Lower leg skin (tissue), 4 donors: ENCODE data around the gene MAP10. TPM values are rescaled to one million over a fixed set of nuclear protein-coding genes. Genes with fewer than 3 reads are reported as not detected.

Source experiments
- DNase-seq, 2 donors: peaks; one replicate each; pipeline ENCODE4 v3.0.0-alpha.2; 2019; ENCODE audit warnings: low spot score in 2 of 2
- H3K4me3 ChIP-seq: fragments of 200-600 bp; sonication (generic); 2 replicates; pipeline ENCODE4 v1.5.1; 2017; ENCODE audit warnings: mild to moderate bottlenecking, low read depth; ENCODE audit not compliant: poor library complexity, severe bottlenecking
- POLR2A ChIP-seq, 2 donors: fragments of 450-650 bp; IDR thresholded peaks; one replicate each; pipeline ENCODE4 v1.6.1; 2016 to 2017; ENCODE audit warnings: antibody characterized with exemption in 2 of 2, mild to moderate bottlenecking in 1 of 2, moderate library complexity in 1 of 2
- WGBS, 2 donors: methylation state at CpG; one replicate each; pipeline ENCODE4 v1.1.5; 2018; 5-methylcytosine and 5-hydroxymethylcytosine counted together
- intact Hi-C: fragments of 100-400 bp; cut with DNase I; formaldehyde crosslinking; loops from one replicate; pipeline ENCODE4 v1.15.0; 2023; ENCODE audit warnings: low total_unique reads
- total RNA-seq, 4 donors: library from RNA; depleted of rRNA; stranded (reverse); fragments of >200 nt; gene quantifications; one replicate each; pipeline ENCODE4 v1.1.0, GENCODE V29; 2016
- TF ChIP-seq, protein P1 (sequence below), 3 donors: fragments of 450-650 bp; IDR thresholded peaks; one replicate each; pipeline ENCODE4 v1.5.1; 2016; ENCODE audit warnings: antibody characterized with exemption in 3 of 3, mild to moderate bottlenecking in 3 of 3, moderate library complexity in 2 of 3

The MAP10 gene
- total RNA-seq, 4 donors from 2014 or later: 0.04 to 1.6 (median 0.91) TPM

DNA sequence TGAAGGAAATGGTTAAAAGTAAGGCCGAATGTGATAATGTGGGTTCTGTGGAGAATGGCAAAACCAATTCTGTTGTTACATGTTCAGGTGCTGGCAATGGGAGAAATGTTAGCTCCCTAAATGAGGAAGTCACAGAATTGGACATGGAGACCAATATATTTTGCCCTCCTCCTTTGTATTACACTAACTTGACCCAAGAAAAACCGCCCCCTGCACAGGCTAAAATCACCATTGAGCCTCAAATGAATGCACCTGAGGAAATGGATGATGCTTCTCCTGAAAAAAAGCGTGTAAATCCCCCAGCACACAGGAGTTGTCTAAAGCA lies 932 bp downstream of the MAP10 start:
- no peak for DNase-seq
- intact Hi-C loops: no loop called here
- H3K4me3 ChIP-seq: no peak overlapping the region
- TF ChIP-seq POLR2A (IDR thresholded peaks at IDR 0.05): no peak
- TF ChIP-seq, protein P1, sequence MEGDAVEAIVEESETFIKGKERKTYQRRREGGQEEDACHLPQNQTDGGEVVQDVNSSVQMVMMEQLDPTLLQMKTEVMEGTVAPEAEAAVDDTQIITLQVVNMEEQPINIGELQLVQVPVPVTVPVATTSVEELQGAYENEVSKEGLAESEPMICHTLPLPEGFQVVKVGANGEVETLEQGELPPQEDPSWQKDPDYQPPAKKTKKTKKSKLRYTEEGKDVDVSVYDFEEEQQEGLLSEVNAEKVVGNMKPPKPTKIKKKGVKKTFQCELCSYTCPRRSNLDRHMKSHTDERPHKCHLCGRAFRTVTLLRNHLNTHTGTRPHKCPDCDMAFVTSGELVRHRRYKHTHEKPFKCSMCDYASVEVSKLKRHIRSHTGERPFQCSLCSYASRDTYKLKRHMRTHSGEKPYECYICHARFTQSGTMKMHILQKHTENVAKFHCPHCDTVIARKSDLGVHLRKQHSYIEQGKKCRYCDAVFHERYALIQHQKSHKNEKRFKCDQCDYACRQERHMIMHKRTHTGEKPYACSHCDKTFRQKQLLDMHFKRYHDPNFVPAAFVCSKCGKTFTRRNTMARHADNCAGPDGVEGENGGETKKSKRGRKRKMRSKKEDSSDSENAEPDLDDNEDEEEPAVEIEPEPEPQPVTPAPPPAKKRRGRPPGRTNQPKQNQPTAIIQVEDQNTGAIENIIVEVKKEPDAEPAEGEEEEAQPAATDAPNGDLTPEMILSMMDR (IDR thresholded peaks at IDR 0.05): no peak
- 70 to 74% methylated on average over 3 of the region's 3 CpGs for WGBS, 2 donors

- TF ChIP-seq POLR2A (IDR thresholded peaks at IDR 0.05): no peak
- TF ChIP-seq, protein P1 (IDR thresholded peaks at IDR 0.05): no peak
- no peak for DNase-seq
- intact Hi-C loops: no loop called here
- no peak overlapping the region for H3K4me3 ChIP-seq
- 51% methylated on average over 2 of the region's 2 CpGs for WGBS, 2 donors
Measured at GRCh38 chr1:232810856-232811255, 5.6 kb downstream of the MAP10 start.

- 78 to 84% methylated on average over 2 of the region's 2 CpGs for WGBS, 2 donors
- no peak overlapping the region for H3K4me3 ChIP-seq
- DNase-seq: no peak
- TF ChIP-seq POLR2A (IDR thresholded peaks at IDR 0.05): no peak
- TF ChIP-seq, protein P1 (IDR thresholded peaks at IDR 0.05): no peak
- intact Hi-C loops: no loop called here
Measured at GRCh38 chr1:232812560-232812959, 7.3 kb downstream of the MAP10 start.

DNA sequence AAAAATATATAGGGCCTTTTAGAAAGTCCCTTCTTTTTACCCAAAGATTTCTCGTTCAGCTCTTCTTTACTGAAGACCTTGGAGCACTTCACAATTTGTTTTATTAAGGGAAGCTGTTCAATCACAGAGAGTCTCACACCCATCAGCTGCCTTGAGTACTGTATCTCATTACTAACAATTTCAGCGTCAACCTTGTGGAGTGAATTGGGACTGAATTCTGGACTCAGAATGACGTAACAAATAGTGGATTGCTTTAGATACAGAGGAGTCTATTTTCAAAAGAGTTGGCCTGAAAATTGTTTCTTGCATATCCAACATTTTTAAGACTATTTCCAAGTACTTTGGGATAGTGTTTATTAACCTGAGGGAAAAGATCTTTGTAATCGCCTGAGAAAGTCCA lies 7.9 kb downstream of the MAP10 start:
- 93 to 94% methylated on average over 4 of the region's 4 CpGs for WGBS, 2 donors
- DNase-seq: no peak
- no peak for TF ChIP-seq POLR2A (IDR thresholded peaks at IDR 0.05)
- TF ChIP-seq, protein P1 (IDR thresholded peaks at IDR 0.05): no peak
- no peak overlapping the region for H3K4me3 ChIP-seq
- intact Hi-C loops: no loop called here

GRCh38 chr1:232813760-232814159 lies 8.5 kb downstream of the MAP10 start:
- 76 to 77% methylated on average over 1 of the region's 1 CpG for WGBS, 2 donors
- TF ChIP-seq, protein P1 (IDR thresholded peaks at IDR 0.05): no peak
- no peak overlapping the region for H3K4me3 ChIP-seq
- DNase-seq: no peak
- intact Hi-C loops: no loop called here

DNA sequence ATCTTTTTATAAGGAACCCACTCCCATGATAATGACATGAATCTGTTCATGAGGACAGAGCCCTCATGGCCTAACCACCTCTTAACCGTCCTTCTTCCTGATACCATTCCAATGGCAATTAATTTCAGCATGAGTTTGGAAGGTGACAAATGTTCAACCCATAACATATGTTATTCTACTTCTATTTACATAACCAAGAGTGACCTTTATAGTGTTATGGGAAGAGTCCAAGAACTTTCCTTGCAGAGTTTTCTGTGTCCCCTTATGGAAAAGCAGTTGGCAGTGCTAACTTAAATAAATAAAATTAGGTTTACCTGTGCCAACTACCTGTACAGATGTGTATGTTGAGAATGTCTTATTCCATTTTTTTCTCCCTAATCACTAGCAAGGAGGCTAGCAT lies 11.1 kb downstream of the MAP10 start:
- no peak for TF ChIP-seq POLR2A (IDR thresholded peaks at IDR 0.05)
- TF ChIP-seq, protein P1 (IDR thresholded peaks at IDR 0.05): no peak
- WGBS, 2 donors: 90 to 96% methylated on average over 1 of the region's 1 CpG
- intact Hi-C loops: no loop called here
- H3K4me3 ChIP-seq: no peak overlapping the region
- DNase-seq: no peak
